GM19238 (cell line): ENCODE results near the gene SMIM30.
"Not testable (repeated sequence)": the region's sequence is repeated elsewhere in the genome, so short reads cannot be mapped to it uniquely, and the experiment has no call there.

Experiments
- DNase-seq: peaks from one replicate; pipeline ENCODE4 v3.0.0; 2011; ENCODE audit warnings: low spot score; ENCODE audit not compliant: insufficient read length

The SMIM30 gene

GRCh38 chr7:113118074-113118959 lies at the start of gene SMIM30:
SMIM30 (minus strand) TSS chr7:113118554; CDS start chr7:113117578, 976 bp downstream.
- peak; percentile 73 for DNase-seq

GRCh38 chr7:113166176-113166575 lies 47.8 kb upstream of the SMIM30 start:
- DNase-seq = not testable (repeated sequence)

GRCh38 chr7:113161050-113161449 lies 42.7 kb upstream of the SMIM30 start:
- no peak for DNase-seq

- DNase-seq = peak; percentile 6
Observed at GRCh38 chr7:113159746-113160339, 41.5 kb upstream of the SMIM30 start.

- DNase-seq = no peak
Observed at GRCh38 chr7:113158756-113159155, 40.4 kb upstream of the SMIM30 start.

- DNase-seq = no peak
Observed at GRCh38 chr7:113154117-113154516, 35.8 kb upstream of the SMIM30 start.

- no peak for DNase-seq
Observed at GRCh38 chr7:113144817-113145216, 26.5 kb upstream of the SMIM30 start.

GRCh38 chr7:113143486-113144257 lies 25.3 kb upstream of the SMIM30 start:
- no peak for DNase-seq

- DNase-seq = no peak
Observed at GRCh38 chr7:113142385-113143119, 24.2 kb upstream of the SMIM30 start.

- no peak for DNase-seq
Observed at GRCh38 chr7:113141803-113142202, 23.4 kb upstream of the SMIM30 start.

GRCh38 chr7:113140956-113141355 lies 22.6 kb upstream of the SMIM30 start:
- no peak for DNase-seq

- DNase-seq = no peak
Observed at GRCh38 chr7:113137241-113137640, 18.9 kb upstream of the SMIM30 start.

GRCh38 chr7:113134025-113134424 lies 15.7 kb upstream of the SMIM30 start:
- DNase-seq = no peak

- no peak for DNase-seq
Observed at GRCh38 chr7:113131367-113131766, 13.0 kb upstream of the SMIM30 start.

- no peak for DNase-seq
Observed at GRCh38 chr7:113128031-113128430, 9.7 kb upstream of the SMIM30 start.

GRCh38 chr7:113125728-113126127 lies 7.4 kb upstream of the SMIM30 start:
- no peak for DNase-seq

- DNase-seq = no peak
Observed at GRCh38 chr7:113122744-113123143, 4.4 kb upstream of the SMIM30 start.

GRCh38 chr7:113120647-113121046 lies 2.3 kb upstream of the SMIM30 start:
- DNase-seq = no peak

GRCh38 chr7:113119429-113119828 lies 1.1 kb upstream of the SMIM30 start:
- no peak for DNase-seq

GRCh38 chr7:113117374-113117774 lies 980 bp downstream of the SMIM30 start:
- not testable (repeated sequence) for DNase-seq

GRCh38 chr7:113113912-113114311 lies 4.4 kb downstream of the SMIM30 start:
- no peak for DNase-seq
